Parathyroid adenoma (tissue), 2 donors: ENCODE measurements around the gene CHCT1.

Experiments
- H2AFZ ChIP-seq: fragments of 300-600 bp; sonication (generic); one replicate; pipeline ENCODE4 v1.7.0; 2017; ENCODE audit warnings: antibody characterized with exemption, mild to moderate bottlenecking
- H3K27ac ChIP-seq: fragments of 300-600 bp; sonication (generic); one replicate; pipeline ENCODE4 v1.7.0; 2017
- H3K27me3 ChIP-seq: fragments of 300-600 bp; sonication (generic); one replicate; pipeline ENCODE4 v1.7.0; 2017; ENCODE audit warnings: low read length; ENCODE audit not compliant: control insufficient read depth, insufficient read depth
- H3K36me3 ChIP-seq: fragments of 300-600 bp; sonication (generic); one replicate; pipeline ENCODE4 v1.7.0; 2017; ENCODE audit warnings: low read length; ENCODE audit not compliant: control insufficient read depth, insufficient read depth
- H3K4me1 ChIP-seq: fragments of 300-600 bp; sonication (generic); one replicate; pipeline ENCODE4 v1.7.0; 2017; ENCODE audit warnings: control low read depth
- H3K4me2 ChIP-seq: fragments of 300-600 bp; sonication (generic); one replicate; pipeline ENCODE4 v1.7.0; 2017; ENCODE audit warnings: low read length
- H3K4me3 ChIP-seq: fragments of 300-600 bp; sonication (generic); one replicate; pipeline ENCODE4 v1.7.0; 2017; ENCODE audit warnings: low read depth, low read length
- H3K79me2 ChIP-seq: fragments of 300-600 bp; sonication (generic); one replicate; pipeline ENCODE4 v1.7.0; 2017; ENCODE audit warnings: control low read depth
- H3K9ac ChIP-seq: fragments of 300-600 bp; sonication (generic); one replicate; pipeline ENCODE4 v1.7.0; 2017; ENCODE audit warnings: mild to moderate bottlenecking
- H3K9me3 ChIP-seq: fragments of 300-600 bp; sonication (generic); one replicate; pipeline ENCODE4 v1.7.0; 2017; ENCODE audit warnings: low read length; ENCODE audit not compliant: control insufficient read depth
- CTCF ChIP-seq: fragments of 300-600 bp; sonication (generic); IDR thresholded peaks from one replicate; pipeline ENCODE4 v1.7.0; 2017; ENCODE audit warnings: antibody characterized with exemption, mild to moderate bottlenecking
- donor health status: primary hyperparathyroidism.

Gene CHCT1

GRCh38 chr17:60401819-60402218 is 20.5 kb upstream of the CHCT1 start:
- Histone ChIP-seq H3K27ac (no peak overlapping the region), H3K27me3 (no peaks in the 10 kb centered on the region), H3K9ac (no peak overlapping the region), H3K4me2 (no peak overlapping the region), H3K36me3 (no peaks in the 10 kb centered on the region), H3K79me2 (no peaks in the 10 kb centered on the region), H3K4me1 (peaks cover 5% of the 10 kb centered on the region), H2AFZ (no peak overlapping the region), H3K9me3 (no peaks in the 10 kb centered on the region), H3K4me3 (no peak overlapping the region)
- TF ChIP-seq CTCF: no peak

- Histone ChIP-seq H2AFZ (no peak overlapping the region), H3K27me3 (no peaks in the 10 kb centered on the region), H3K9me3 (no peaks in the 10 kb centered on the region), H3K9ac (no peak overlapping the region), H3K79me2 (no peaks in the 10 kb centered on the region), H3K27ac (no peak overlapping the region), H3K4me1 (peaks cover 5% of the 10 kb centered on the region), H3K36me3 (no peaks in the 10 kb centered on the region), H3K4me2 (no peak overlapping the region), H3K4me3 (no peak overlapping the region)
- no peak for TF ChIP-seq CTCF
Observed at GRCh38 chr17:60403523-60403810, 18.8 kb upstream of the CHCT1 start.

- TF ChIP-seq CTCF: no peak
- H3K36me3 ChIP-seq: no peaks in the 10 kb centered on the region
- H3K4me1 ChIP-seq: peaks cover 5% of the 10 kb centered on the region
- no peak overlapping the region for H3K4me2 ChIP-seq
- H3K4me3 ChIP-seq: no peak overlapping the region
- H3K27ac ChIP-seq: no peak overlapping the region
- H3K9ac ChIP-seq: no peak overlapping the region
- H3K79me2 ChIP-seq: no peaks in the 10 kb centered on the region
- H2AFZ ChIP-seq: no peak overlapping the region
- H3K9me3 ChIP-seq: no peaks in the 10 kb centered on the region
- no peaks in the 10 kb centered on the region for H3K27me3 ChIP-seq
Observed at GRCh38 chr17:60403962-60404361, 18.3 kb upstream of the CHCT1 start.

- Histone ChIP-seq H3K4me1 (peaks cover 5% of the 10 kb centered on the region), H3K36me3 (no peaks in the 10 kb centered on the region), H3K27me3 (no peaks in the 10 kb centered on the region), H3K9me3 (no peaks in the 10 kb centered on the region), H3K9ac (no peak overlapping the region), H3K79me2 (no peaks in the 10 kb centered on the region), H3K4me3 (no peak overlapping the region), H3K4me2 (no peak overlapping the region), H3K27ac (no peak overlapping the region), H2AFZ (no peak overlapping the region)
- no peak for TF ChIP-seq CTCF
Observed at GRCh38 chr17:60406887-60407286, 15.4 kb upstream of the CHCT1 start.

GRCh38 chr17:60410001-60410400 is 12.3 kb upstream of the CHCT1 start:
- H3K27me3 ChIP-seq: no peaks in the 10 kb centered on the region
- no peaks in the 10 kb centered on the region for H3K36me3 ChIP-seq
- H3K4me3 ChIP-seq: no peak overlapping the region
- no peak overlapping the region for H3K9ac ChIP-seq
- no peak for TF ChIP-seq CTCF
- H2AFZ ChIP-seq: no peak overlapping the region
- no peak overlapping the region for H3K4me2 ChIP-seq
- H3K27ac ChIP-seq: no peak overlapping the region
- no peaks in the 10 kb centered on the region for H3K4me1 ChIP-seq
- no peaks in the 10 kb centered on the region for H3K9me3 ChIP-seq
- no peaks in the 10 kb centered on the region for H3K79me2 ChIP-seq
